HepG2 (cell line): ENCODE data around the gene CAV3. TPM values are rescaled to one million over a fixed set of nuclear protein-coding genes. Genes with fewer than 3 reads are reported as not detected.

ENCODE experiments used
- ATAC-seq: fragments of 200-7000 bp; cut with Tn5 transposase; 3 replicates; pipeline ENCODE4 v1.9.1; 2020; ENCODE audit warnings: mild to moderate bottlenecking, moderate library complexity
- BruUV-seq: library from RNA; stranded (reverse); fragments of 400-500 nt; replicated peaks from 2 replicates; lab custom pipeline; 2021; lab: Mats Ljungman, UMichigan
- CTCF ChIA-PET: fragments of 300-600 bp; formaldehyde crosslinking; extraction: SDS; loops from one replicate; lab custom pipeline; 2021; ENCODE audit warnings: low total read pairs, inconsistent platforms, low intra/inter-chr PET ratio; lab: Yijun Ruan, JAX
- POLR2A ChIA-PET: fragments of 350-600 bp; sonication (Branson Sonifier 250); formaldehyde crosslinking; loops from one replicate; lab custom pipeline; 2020; ENCODE audit warnings: antibody characterized with exemption, inconsistent platforms; lab: Yijun Ruan, JAX
- DNase-seq: peaks from one replicate; pipeline ENCODE4 v3.0.0-alpha.2; 2015; ENCODE audit warnings: low spot score
- FAIRE-seq: peaks from 3 replicates; lab custom pipeline; 2011; peaks lifted over from hg19 to GRCh38; lab: Jason Lieb, UNC
- H2AFZ ChIP-seq: one replicate; pipeline ENCODE4 v1.6.1; 2011; ENCODE audit warnings: low read length, inconsistent platforms
- H3K27ac ChIP-seq: fragments of 300-600 bp; 3 replicates; pipeline ENCODE4 v1.8.0; 2011; ENCODE audit warnings: mixed run types, mild to moderate bottlenecking, mixed read lengths, low read length, inconsistent platforms; ENCODE audit not compliant: insufficient read depth; ENCODE audit errors: extremely low read length
- H3K27me3 ChIP-seq, 2 experiments: fragments of 200-600 bp in 1 of 2; 2 replicates in 1 of 2; 3 replicates in 1 of 2; pipeline versions ENCODE4 v1.6.0 to v1.8.0; 2011; ENCODE audit warnings: low read length in 2 of 2, mild to moderate bottlenecking in 2 of 2, moderate library complexity in 2 of 2, inconsistent platforms in 1 of 2; ENCODE audit not compliant: insufficient read depth in 2 of 2, control insufficient read depth in 1 of 2
- H3K36me3 ChIP-seq, 2 experiments: fragments of 200-600 bp in 1 of 2; replicated peaks in 1 of 2; 2 replicates in 1 of 2; 3 replicates in 1 of 2; pipeline versions ENCODE4 v1.5.1 to v1.8.0; 2011; ENCODE audit warnings: low read length in 2 of 2, inconsistent platforms in 1 of 2; ENCODE audit not compliant: insufficient read depth in 2 of 2, control insufficient read depth in 1 of 2
- H3K4me1 ChIP-seq: 2 replicates; pipeline ENCODE4 v1.5.1; 2012; ENCODE audit warnings: low read length, inconsistent platforms; ENCODE audit not compliant: insufficient read depth
- H3K4me2 ChIP-seq: 2 replicates; pipeline ENCODE4 v1.6.0; 2011; ENCODE audit warnings: low read depth, low read length, inconsistent platforms
- H3K4me3 ChIP-seq, 3 experiments: fragments of 200-600 bp in 1 of 3; sonication (generic), shearing (Covaris generic) in 1 of 3; replicated peaks in 1 of 3; 2 replicates each; pipeline ENCODE4 v1.5.1; 2011 to 2016; ENCODE audit warnings: low read length in 3 of 3, inconsistent platforms in 2 of 3, low read depth in 2 of 3, mild to moderate bottlenecking in 2 of 3, control low read depth in 1 of 3, mixed read lengths in 1 of 3; ENCODE audit not compliant: insufficient read depth in 1 of 3
- H3K79me2 ChIP-seq: one replicate; pipeline ENCODE4 v1.6.1; 2011; ENCODE audit warnings: low read length, inconsistent platforms; ENCODE audit not compliant: insufficient read depth
- H3K9ac ChIP-seq: 2 replicates; pipeline ENCODE4 v1.6.0; 2011; ENCODE audit warnings: mild to moderate bottlenecking, low read depth, low read length, inconsistent platforms; ENCODE audit not compliant: insufficient read depth
- H3K9me3 ChIP-seq: 2 replicates; pipeline ENCODE4 v1.5.1; 2012; ENCODE audit warnings: mild to moderate bottlenecking, low read length
- H4K20me1 ChIP-seq: 2 replicates; pipeline ENCODE4 v1.6.0; 2011; ENCODE audit warnings: inconsistent platforms, mild to moderate bottlenecking, low read length, moderate library complexity; ENCODE audit not compliant: insufficient read depth
- MED13 ChIP-seq: sonication (generic); formaldehyde crosslinking; IDR thresholded peaks from 2 replicates; pipeline ENCODE4 v1.5.0; 2020; ENCODE audit warnings: missing genetic modification reagents
- RBAK ChIP-seq: sonication (generic); formaldehyde crosslinking; IDR thresholded peaks from 2 replicates; pipeline ENCODE4 v1.5.1; 2020; ENCODE audit warnings: mild to moderate bottlenecking, missing genetic modification reagents
- TMF1 ChIP-seq: sonication (generic); formaldehyde crosslinking; IDR thresholded peaks from 2 replicates; pipeline ENCODE4 v1.8.1; 2022; ENCODE audit warnings: low read depth, missing genetic modification reagents
- ZBTB33 ChIP-seq: sonication (generic); formaldehyde crosslinking; IDR thresholded peaks from 2 replicates; pipeline ENCODE4 v1.4.0; 2020; ENCODE audit warnings: missing genetic modification reagents
- ZBTB4 ChIP-seq: sonication (generic); formaldehyde crosslinking; IDR thresholded peaks from 2 replicates; pipeline ENCODE4 v1.4.0; 2020; ENCODE audit warnings: missing genetic modification reagents, mild to moderate bottlenecking, borderline replicate concordance
- ZNF615 ChIP-seq: sonication (generic); formaldehyde crosslinking; IDR thresholded peaks from 2 replicates; pipeline ENCODE4 v1.5.0; 2020; ENCODE audit warnings: mild to moderate bottlenecking, missing genetic modification reagents, borderline replicate concordance
- WGBS: methylation state at CpG from one replicate; pipeline ENCODE4 v1.1.6; 2017; ENCODE audit warnings: low lambda C conversion rate; 5-methylcytosine and 5-hydroxymethylcytosine counted together
- in situ Hi-C: cut with HindIII; loops from 2 replicates; pipeline ENCODE4 v1.10.0; 2017; ENCODE audit warnings: low pct_unique_long_range_greater_than_20kb; ENCODE audit not compliant: extremely low pct_ligation_motif_present
- intact Hi-C: fragments of 100-400 bp; cut with micrococcal nuclease; formaldehyde crosslinking; loops from one replicate; pipeline ENCODE4 v1.10.0; 2022; ENCODE audit not compliant: unreplicated experiment
- polyA plus RNA-seq, 8 experiments: library from polyadenylated mRNA; depleted of rRNA in 3 of 8; stranded (reverse) in 7 of 8; unstranded in 1 of 8; fragments of >200 nt; fragmentation: Illumina TruSeq in 4 of 8; extraction: Trizol in 4 of 8; gene quantifications; 2 replicates each; pipeline versions ENCODE4 v1.2.1 to v1.2.3, GENCODE V29; 2011 to 2016; ENCODE audit warnings: low read depth in 4 of 8, missing spikeins in 1 of 8, mixed read lengths in 1 of 8; ENCODE audit not compliant: insufficient read depth in 1 of 8
- total RNA-seq, 5 experiments: library from RNA; depleted of rRNA; stranded (reverse); fragments of >200 nt; fragmentation: Illumina TruSeq; extraction: Trizol; gene quantifications; 2 replicates each; pipeline ENCODE4 v1.2.3, GENCODE V29; 2016; ENCODE audit warnings: low read depth in 1 of 5

CAV3 gene
- total and polyA plus RNA-seq, 2 of the 13 experiments (the other 11 are each of a cell fraction or from before 2014, with no cell fraction given) = not detected

GRCh38 chr3:8767256-8767666 is 33.7 kb downstream of the CAV3 start:
- DNase-seq (no peak), ATAC-seq (no peak), FAIRE-seq (no peak)
- H2AFZ ChIP-seq = no peak overlapping the region
- no peak overlapping the region; the same call in 1 of the 2 replicates for H3K4me2 ChIP-seq
- no peaks in the 10 kb centered on the region for H3K9me3 ChIP-seq
- no peaks in the 10 kb centered on the region for H4K20me1 ChIP-seq
- ChIA-PET POLR2A (no interaction called here), CTCF (interaction anchor here (1.1 kb wide), 1 partner anchor 11 kb away, joined by 3 read pairs; no protein-coding TSS in a partner anchor)
- H3K36me3 ChIP-seq = no peaks in the 10 kb centered on the region
- 97% methylated on average over 37 of the region's 37 CpGs for WGBS
- no peak overlapping the region for H3K27ac ChIP-seq
- BruUV-seq = no TSS peak
- no peak overlapping the region for H3K4me3 ChIP-seq
- intact Hi-C loops = no loop called here
- H3K4me1 ChIP-seq = peaks cover 38% of the 10 kb centered on the region
- peaks cover 0 to 9% of the 10 kb centered on the region in 2 experiments; a peak in 2 of 5 replicates for H3K27me3 ChIP-seq
- H3K79me2 ChIP-seq = no peaks in the 10 kb centered on the region
- in situ Hi-C loops = no loop called here
- TF ChIP-seq ZNF615 (CRISPR knock-in tag) = no peak
- TF ChIP-seq MED13 (CRISPR knock-in tag) = no peak
- TF ChIP-seq ZBTB4 (CRISPR knock-in tag) = no peak
- TF ChIP-seq ZBTB33 (CRISPR knock-in tag) = no peak
- no peak for TF ChIP-seq RBAK
- TF ChIP-seq TMF1 (CRISPR knock-in tag) = no peak
- H3K9ac ChIP-seq = no peak overlapping the region
